HG02885 (cell line): ENCODE data around the gene ENG.
"Not testable (repeated sequence)": the region's sequence is repeated elsewhere in the genome, so short reads cannot be mapped to it uniquely, and the experiment has no call there.

ENCODE experiments used
- ATAC-seq: cut with Tn5 transposase; IDR thresholded peaks from one replicate; pipeline ENCODE4 v1.9.1; 2021; ENCODE audit warnings: mild to moderate bottlenecking; ENCODE audit not compliant: unreplicated experiment, poor library complexity

Gene ENG

DNA sequence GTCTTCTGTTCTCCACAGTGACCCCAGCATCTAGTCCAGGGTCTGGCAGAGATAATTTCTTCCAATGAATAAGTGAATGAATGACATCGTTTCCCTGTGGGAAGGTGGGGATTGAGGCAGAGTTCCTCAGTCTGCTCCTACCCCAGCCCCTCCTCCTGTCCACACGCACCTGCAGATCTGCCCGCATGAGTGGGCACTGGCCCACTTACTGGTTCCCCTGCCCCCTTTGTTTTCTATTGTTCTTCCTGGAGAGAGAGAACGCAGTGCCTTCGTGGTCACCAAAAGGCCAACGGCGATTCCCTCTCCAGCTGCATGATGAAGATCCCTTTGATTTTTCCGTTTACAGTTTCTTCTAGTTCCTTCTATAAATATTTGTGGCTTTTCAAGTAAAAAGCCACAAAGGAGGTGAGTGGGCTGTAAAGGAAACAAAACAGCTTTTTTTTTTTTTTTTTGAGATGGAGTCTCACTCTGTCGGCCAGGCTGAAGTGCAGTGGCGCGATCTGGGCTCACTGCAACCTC, 57.5 kb downstream of the ENG start:
- no peak for ATAC-seq

DNA sequence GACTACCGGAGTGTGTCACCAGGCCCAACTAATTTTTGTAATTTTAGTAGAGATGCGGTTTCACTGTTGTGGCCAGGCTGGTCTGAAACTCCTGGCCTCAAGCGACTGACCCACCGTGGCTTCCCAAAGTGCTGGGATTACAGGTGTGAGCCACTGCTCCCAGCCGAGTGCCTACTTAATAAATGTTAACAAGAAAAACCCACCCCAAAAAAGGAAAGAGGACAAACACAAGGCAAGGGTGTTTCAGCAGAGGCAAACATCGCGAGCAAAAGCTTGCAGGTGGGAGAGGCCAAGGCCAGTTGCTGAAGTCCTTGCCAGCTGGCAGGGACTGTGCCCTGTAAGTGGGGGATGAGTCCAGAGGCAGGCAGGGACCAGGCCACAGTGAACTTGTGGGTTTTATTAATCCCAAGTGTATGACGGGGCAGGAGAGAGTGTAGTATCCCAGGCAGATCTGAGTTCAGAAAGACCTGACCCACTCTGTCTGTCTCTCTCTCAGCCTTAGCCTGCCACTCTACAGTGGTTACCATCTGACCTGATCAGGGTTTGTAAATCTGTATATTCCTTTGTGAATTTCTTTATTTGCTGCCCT, 58.1 kb downstream of the ENG start:
- ATAC-seq, result no peak

DNA sequence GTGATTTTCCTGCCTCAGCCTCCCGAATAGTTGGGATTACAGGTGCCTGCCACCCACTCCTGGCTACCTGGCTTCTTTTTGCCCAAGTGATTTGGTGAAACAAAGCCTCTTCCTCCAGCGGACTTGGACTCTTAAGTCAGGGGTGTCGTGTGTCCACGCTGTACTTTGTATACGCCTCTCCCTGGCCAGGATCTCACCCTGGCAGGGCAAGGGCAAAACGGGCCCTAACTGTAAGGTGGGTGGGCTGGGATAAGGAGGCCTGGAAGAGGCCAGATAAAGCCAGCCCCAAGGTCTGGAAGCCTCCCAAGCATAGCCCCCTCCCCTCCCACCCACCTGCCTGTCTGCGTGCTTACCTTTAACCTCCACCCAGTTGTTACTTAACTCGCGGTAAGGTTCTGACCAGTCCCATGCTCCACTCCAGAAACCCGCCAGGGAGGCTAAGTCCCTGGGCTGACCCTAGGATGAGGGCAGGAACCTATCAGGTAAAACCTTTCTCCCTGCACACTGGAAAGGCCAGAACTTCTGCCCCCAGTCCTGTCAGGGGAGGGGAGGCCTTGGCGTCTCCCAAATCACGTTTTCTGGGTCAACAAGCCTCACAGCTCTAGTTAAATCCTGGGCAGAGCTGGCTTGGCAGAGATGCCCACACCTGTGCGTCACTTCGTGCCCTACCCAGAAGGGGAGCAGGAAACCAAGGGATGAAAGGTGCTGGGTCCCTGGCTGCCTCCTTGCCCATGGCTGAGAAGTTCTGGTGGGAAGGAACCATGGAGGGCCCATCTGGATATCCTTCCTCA, 60.3 kb downstream of the ENG start:
- no peak for ATAC-seq

DNA sequence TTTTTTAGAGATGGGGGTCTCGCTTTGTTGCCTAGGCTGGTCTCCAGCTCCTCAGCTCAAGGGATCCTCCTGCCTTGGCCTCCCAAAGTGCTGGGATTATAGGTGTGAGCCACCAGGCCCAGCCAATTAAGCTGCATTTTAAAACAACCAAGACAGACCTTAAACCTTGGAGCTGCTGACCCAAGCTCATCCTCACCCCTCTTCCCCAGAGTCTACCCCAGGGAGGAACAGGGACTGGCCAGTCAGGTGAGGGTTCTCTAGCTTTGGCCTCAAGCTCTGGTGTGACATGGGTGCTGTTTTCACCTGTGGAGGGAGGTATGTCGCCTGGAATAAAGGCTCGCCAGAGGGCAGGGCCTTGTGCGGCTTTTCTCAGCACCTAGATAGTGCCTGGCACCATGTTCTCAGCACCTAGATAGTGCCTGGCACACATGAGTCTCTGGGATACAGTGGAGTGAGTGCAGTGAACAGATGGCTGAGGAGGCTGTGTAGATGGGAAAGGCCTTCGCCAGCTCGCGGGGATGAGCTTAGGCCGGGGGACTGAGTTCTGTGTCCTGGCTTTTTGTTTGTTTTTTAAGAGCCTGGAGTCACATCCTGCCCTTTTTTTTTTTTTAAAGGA, 61.3 kb downstream of the ENG start:
- ATAC-seq, result no peak

DNA sequence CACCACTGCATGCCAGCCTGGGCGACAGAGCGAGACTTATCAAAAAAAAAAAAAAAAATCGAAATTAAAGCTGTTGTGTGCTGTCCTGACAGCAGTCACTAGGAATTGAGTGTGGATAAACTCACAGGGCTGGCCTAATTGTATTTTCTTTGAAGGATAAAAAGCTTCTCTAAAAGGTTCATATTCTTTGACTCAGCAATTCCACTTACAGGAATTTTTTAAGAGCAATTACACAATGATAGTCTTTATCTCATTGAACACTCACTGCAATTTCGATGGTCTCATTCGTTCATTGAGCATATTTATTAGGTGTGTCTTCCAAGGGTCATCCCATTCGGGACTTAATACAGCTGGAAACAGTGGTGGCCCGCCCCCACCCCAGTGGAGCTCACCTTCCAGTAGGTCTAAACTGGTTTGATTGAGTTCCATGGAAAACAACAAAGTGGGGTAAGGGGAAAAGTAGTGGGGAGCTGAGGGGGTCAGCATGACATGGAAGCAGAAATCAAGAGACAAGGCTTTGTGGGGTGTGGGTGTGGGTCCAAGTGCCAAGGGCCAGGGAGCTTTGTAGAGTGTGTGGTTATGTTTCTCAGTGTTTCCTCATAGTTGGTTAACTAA, 61.9 kb downstream of the ENG start:
- ATAC-seq, result no peak

DNA sequence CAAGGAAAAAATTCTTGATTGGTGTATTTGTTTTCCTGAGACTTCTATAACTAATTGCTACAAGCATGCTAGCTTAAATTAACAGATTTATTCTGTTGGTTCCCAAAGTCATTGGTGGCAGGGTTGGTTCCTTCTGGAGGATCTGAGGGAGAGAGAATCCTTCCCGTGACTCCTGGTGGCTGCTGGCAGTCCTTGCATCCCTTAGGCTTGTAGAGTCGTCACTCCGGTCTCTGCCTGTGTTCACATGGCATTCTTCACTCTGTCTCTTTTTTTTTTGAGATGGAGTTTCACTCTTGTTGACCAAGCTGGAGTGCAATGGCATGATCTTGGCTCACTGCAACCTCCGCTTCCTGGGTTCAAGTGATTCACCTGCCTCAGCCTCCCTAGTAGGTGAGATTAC, 63.4 kb downstream of the ENG start:
- ATAC-seq, result no peak

DNA sequence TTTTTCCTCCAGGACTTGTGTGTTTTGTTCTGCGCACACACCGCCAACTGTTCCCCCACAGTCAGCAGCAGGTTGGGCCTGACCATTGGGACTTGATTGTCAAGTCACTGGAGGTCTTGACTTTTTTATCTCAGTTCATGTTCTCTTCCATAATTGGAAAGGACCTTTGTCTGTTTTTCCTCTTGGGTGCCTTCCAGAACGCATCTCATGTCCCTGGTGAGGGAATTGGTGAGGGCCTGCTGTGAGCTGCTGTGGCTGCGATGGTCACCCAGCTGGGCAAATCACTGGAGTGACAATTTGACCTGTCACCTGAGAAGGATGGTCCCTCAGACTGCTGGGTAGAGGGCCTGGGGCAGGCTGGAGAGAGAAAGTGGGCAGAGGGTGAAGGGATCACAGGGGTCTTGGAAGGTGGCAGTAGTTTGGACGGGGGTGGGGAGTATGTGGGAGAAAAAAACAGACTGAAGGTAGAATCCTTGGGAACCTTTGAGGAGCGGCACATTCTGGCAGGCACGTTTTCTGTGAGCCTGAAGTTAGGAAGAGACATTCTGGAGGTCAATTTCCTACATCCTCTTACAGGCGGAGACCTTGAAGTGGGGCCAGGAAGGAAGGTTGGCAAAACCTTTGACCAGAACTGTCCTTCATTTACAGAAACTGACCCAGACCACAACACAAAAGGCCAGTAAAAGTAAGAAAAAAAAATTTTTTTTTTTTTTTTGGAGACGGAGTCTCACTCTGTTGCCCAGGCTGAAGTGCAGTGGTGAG, 64.2 kb downstream of the ENG start:
- ATAC-seq, result no peak

DNA sequence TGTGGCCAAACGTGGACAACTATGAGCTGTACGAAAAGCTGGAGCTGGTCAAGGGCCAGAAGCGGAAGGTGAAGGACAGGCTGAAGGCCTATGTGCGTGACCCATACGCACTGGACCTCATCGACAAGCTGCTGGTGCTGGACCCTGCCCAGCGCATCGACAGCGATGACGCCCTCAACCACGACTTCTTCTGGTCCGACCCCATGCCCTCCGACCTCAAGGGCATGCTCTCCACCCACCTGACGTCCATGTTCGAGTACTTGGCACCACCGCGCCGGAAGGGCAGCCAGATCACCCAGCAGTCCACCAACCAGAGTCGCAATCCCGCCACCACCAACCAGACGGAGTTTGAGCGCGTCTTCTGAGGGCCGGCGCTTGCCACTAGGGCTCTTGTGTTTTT, 65.3 kb downstream of the ENG start:
- ATAC-seq, result no peak

DNA sequence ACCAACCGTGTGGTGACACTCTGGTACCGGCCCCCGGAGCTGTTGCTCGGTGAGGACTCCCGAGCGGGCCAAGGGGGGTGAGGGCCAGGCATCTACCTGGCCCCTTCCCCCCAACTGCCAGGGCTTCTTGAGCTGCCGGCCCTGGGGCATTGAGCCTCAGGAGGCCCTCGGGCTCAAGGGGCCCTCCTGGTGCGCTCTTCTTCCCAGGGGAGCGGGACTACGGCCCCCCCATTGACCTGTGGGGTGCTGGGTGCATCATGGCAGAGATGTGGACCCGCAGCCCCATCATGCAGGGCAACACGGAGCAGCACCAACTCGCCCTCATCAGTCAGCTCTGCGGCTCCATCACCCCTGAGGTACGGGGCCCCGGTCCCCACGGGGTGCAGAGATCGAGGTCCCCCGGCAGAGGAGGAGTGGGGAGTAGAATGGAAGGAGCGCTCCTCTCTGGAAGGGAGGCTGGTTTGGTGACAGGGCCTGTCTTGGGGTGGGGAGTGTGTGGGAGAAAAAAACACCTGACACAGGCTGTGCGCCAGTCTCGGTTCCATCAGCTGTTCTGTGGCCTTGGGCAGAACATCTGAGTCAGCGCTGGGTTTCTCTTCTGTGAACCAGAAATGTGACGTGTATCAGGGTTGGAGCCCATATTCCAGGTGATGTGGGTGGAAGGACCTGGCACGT, 66.0 kb downstream of the ENG start:
- ATAC-seq, result no peak

DNA sequence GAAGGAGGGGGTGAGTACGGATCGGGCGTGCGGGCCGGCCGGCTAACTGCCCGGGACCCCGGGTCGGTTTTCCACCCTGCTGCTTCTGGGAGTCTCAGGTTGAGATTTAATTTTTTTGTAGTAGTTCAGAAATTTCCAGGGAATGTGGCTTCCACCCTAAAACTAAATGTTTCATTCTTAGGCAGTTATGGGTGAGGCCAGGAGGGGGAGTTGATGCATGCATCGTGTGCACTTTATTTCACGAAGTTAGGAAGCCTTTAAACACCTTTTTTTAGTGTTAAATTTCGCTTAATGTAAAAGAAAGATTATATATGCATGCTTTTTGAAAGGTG, 67.7 kb downstream of the ENG start:
- ATAC-seq, result no peak

DNA sequence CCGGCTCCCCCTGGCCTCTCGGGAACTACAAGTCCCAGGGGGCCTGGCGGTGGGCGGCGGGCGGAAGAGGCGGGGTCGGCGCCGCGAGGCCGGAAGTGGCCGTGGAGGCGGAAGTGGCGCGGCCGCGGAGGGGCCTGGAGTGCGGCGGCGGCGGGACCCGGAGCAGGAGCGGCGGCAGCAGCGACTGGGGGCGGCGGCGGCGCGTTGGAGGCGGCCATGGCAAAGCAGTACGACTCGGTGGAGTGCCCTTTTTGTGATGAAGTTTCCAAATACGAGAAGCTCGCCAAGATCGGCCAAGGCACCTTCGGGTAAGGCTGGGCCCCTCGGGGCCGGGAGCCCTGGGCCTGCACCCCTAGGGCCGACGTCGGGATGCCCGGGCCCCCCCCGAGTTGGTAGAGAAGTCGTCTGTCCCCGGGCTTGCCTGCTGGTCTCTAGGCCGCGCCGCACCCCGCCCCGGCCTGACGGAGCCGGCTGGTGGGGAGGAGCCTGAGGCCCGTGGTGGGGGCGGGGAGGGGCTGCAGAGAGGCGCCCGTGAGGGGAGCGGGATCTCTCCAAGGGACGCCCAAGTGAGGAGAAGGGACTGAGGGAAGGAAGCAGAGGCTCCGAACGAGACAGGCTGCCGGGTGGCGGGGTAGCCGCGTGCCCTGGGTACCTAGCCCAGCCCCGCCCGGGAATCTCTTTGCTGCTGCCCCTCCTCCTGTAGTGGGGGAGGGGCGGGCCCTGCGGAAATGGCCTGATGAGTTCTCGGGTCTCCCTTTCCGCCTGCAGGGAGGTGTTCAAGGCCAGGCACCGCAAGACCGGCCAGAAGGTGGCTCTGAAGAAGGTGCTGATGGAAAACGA, 68.3 kb downstream of the ENG start, which contains the start of gene CDK9:
Gene CDK9, plus strand, starts transcription at position 102 of the 840 bp plus-strand sequence. Its CDS starts 115 bp downstream, at position 217.
- ATAC-seq, result peak; percentile 67

DNA sequence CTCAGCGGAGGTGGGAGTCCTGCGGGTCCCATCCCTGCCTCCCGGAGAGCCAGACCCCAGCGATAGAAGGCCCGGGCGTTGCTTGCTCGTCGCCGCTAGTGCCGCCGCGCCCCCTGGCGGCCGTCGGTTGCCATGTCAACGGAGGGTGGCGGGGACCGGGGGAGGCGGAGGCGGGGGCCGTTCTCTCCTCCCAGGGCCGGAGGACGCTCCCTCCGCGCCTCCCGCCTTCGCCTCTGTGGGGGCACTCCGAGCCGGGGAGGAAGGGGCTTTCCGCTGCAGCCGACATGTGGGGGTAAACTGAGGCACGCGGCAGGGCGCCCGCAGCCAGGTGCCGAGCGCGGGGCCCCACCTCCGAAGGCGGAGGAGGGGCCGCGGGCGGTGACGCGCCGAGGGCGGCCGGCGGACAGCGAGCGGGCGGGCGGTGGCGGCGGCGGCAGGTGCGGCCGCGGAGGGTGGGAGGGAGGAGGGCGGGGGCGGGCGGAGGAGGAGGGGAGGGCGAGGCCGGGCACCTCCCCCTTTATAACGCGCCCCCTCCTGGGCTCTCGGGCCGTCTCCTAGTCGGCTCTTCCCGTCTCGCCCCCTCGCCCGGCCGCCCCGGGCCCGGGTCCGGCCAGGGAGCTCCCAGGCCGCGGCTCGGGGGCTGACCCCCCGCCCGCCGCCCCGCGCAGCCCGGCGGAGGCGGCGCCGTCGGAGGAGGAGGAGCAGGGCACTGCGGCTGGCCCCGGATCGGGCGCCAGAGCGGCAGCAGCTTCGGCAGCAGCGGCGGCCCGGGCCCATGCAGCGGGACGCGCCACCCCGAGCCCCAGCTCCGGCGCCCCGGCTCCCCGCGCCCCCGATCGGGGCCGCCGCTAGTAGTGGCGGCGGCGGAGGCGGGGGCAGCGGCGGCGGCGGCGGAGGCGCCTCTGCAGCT, 69.2 kb downstream of the ENG start:
- peak; percentile 49 for ATAC-seq

DNA sequence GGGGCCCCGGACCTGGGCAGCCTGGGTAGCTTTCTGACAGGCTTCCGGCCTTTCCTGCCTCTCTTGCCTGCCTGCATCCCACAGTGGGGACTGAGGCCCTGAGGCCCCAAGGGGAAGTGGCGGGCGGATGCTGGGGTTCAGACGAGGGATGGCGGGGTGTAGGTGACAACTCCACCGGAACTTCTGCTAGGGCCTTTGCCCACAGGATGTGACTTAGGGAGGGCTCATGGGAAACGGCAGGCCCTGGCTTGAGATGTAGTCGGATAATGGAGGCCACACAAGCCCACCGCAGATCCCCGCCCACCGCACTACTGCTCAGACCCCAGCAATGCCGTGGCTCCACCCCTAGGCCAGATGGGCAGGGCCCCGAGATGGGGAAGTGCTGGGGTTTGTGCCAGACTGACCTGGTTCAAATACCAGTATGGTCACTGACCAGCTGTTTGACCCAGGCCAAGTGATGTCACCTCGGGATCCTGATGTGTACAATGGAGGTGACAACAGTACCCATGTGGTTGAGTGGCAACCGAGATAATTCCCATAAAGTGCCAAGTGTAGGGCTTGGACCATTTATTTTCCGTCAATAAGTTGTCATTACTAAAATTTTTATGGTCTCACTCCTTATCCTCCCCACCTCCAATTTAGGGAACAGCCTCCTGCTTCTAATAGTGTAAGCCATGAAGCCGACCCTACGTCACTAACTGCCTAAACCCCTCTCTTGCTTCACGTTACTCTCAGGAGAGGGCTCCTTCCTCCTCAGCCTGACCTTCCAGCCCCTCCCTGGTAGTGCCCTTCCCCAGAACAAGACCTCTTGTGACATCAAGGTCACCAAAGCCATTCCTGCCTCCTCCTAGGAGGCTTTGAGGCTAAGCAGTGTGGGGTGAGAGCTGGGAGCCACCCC, 71.1 kb downstream of the ENG start:
- no peak for ATAC-seq

DNA sequence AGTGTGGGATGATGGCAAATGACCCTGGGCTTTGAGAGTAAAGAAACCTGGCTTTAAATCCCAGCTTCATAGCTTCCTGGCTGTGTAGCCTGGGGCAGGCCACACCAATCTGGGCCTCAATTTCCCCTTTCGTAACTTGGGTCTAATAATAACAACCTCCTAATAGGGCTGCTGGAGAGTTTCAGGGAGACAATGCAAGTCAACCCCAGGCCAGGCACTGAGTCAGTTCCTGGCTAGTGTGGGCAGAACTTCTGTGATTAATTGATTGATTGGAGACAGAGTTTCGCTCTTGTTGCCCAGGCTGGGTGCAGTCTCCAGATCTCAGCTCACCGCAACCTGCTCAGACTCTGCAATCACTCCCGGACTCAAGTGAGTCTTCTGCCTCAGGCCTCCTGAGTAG, 72.7 kb downstream of the ENG start:
- no peak for ATAC-seq

DNA sequence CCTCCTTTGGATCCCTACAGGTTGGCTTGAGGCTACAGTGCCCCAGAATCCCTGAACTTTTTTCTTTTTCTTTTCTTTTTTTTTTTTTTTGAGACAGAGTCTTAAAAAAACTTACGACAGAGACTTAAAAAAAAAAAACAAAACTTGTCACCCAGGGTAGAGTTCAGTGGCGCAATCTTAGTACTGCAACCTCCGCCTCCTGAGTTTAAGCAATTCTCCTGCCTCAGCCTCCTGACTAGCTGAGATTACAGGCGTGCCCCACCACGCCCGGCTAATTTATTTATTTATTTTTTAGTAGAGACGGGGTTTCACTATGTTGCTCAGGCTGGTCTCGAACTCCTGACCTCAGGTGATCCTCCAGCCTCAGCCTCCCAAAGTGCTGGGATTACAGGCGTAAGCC, 73.5 kb downstream of the ENG start:
- ATAC-seq, result not testable (repeated sequence)

DNA sequence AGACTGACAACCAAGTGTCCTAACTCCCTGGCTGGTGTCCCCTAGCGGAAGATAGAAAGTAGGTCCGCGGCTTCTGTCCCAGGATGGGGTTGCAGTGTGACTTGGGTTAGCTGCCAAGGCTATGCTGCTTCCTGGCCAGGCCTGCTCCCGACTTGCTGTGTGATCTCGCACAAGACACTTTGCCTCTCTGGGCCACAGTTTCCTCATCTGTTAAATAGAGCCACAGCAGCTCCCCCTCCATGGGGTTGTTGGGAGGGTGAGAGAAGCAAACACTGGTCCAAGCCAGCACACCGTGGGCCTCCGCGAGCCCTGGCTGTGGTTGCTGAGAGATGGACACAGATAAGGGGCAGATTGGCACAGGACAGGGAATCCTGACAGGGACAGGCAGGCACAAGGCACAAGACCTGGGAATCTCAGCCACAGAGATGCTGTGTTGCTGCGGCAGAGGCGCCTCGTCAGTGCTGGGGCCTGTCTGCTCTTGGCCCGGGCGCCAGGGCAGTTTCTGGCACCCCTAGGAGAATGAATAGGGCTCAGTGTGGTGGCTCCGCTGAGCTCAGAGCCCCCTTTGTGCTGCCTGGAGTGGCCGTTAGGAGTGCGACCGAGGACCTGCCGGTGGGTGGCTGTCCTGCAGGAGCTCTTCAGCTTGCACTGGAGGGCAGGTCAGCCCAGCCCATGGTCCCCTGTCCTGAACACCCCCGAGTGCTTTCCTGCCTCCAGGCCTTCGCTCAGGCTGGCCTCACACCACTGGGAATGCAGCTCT, 74.2 kb downstream of the ENG start:
- ATAC-seq, result no peak
